A673 (cell line): ENCODE data around the gene MSI2. TPM values are rescaled to one million over a fixed set of nuclear protein-coding genes. Genes with fewer than 3 reads are reported as not detected.

ENCODE experiments used
- BruUV-seq: library from RNA; stranded (reverse); fragments of 400-500 nt; replicated peaks from 2 replicates; lab custom pipeline; 2021; lab: Mats Ljungman, UMichigan
- CTCF ChIA-PET: fragments of 300-600 bp; sonication (Branson Sonifier 250); formaldehyde crosslinking; loops from one replicate; lab custom pipeline; 2022; ENCODE audit warnings: antibody characterized with exemption; lab: Charles Lee
- POLR2A ChIA-PET: fragments of 300-600 bp; sonication (Branson Sonifier 250); formaldehyde crosslinking; loops from one replicate; lab custom pipeline; 2022; ENCODE audit warnings: antibody characterized with exemption; ENCODE audit not compliant: low non-redundant PET; lab: Charles Lee
- DNase-seq: peaks from one replicate; pipeline ENCODE4 v3.0.0-alpha.2; 2015; ENCODE audit warnings: low spot score
- H3K27ac ChIP-seq: fragments of 200-600 bp; sonication (generic); 2 replicates; pipeline ENCODE4 v1.5.1; 2016; ENCODE audit warnings: mixed run types, low read depth, mild to moderate bottlenecking, mixed read lengths, antibody characterized with exemption, low read length; ENCODE audit not compliant: poor library complexity, severe bottlenecking
- H3K27me3 ChIP-seq: fragments of 200-600 bp; sonication (generic); replicated peaks from 2 replicates; pipeline ENCODE4 v1.6.1; 2017; ENCODE audit warnings: mixed run types, low read depth, mild to moderate bottlenecking, mixed read lengths, antibody characterized with exemption, low read length; ENCODE audit not compliant: insufficient read depth, poor library complexity
- H3K36me3 ChIP-seq: fragments of 200-600 bp; sonication (generic); 2 replicates; pipeline ENCODE4 v1.6.1; 2016; ENCODE audit warnings: mixed run types, mild to moderate bottlenecking, mixed read lengths, antibody characterized with exemption, low read length; ENCODE audit not compliant: insufficient read depth, poor library complexity, severe bottlenecking
- H3K4me1 ChIP-seq: fragments of 200-600 bp; sonication (generic); 2 replicates; pipeline ENCODE4 v1.6.1; 2017; ENCODE audit warnings: mixed run types, mild to moderate bottlenecking, mixed read lengths, antibody characterized with exemption, low read length; ENCODE audit not compliant: insufficient read depth, poor library complexity, severe bottlenecking
- H3K4me3 ChIP-seq: fragments of 200-600 bp; sonication (generic); 2 replicates; pipeline ENCODE4 v1.5.1; 2016; ENCODE audit warnings: low read depth, mixed run types, mild to moderate bottlenecking, mixed read lengths, low read length; ENCODE audit not compliant: poor library complexity, severe bottlenecking
- H3K9me3 ChIP-seq: fragments of 200-600 bp; sonication (generic); 2 replicates; pipeline ENCODE4 v1.6.1; 2016; ENCODE audit warnings: mixed run types, low read depth, mild to moderate bottlenecking, mixed read lengths, antibody characterized with exemption, low read length; ENCODE audit not compliant: poor library complexity, severe bottlenecking
- EZH2 ChIP-seq: fragments of 200-600 bp; sonication (generic); IDR thresholded peaks from 2 replicates; pipeline ENCODE4 v1.6.1; 2017; ENCODE audit warnings: borderline replicate concordance, low read depth, mild to moderate bottlenecking, mixed read lengths, antibody characterized with exemption, low read length; ENCODE audit not compliant: poor library complexity, severe bottlenecking
- intact Hi-C: fragments of 100-400 bp; cut with micrococcal nuclease; formaldehyde crosslinking; loops from one replicate; pipeline ENCODE4 v1.10.0; 2022; ENCODE audit not compliant: unreplicated experiment
- total RNA-seq: library from RNA; stranded (reverse); gene quantifications from 2 replicates; pipeline ENCODE4 v1.2.3, GENCODE V29; 2021
- TF ChIP-seq, protein P1 (sequence below): fragments of 300-800, 200-600 bp; sonication (generic); conservative IDR thresholded peaks from 2 replicates; pipeline ENCODE4 v1.5.1; 2017; ENCODE audit warnings: low read depth, mild to moderate bottlenecking, antibody characterized with exemption, low read length, moderate library complexity, mixed read lengths

The MSI2 gene
- total RNA-seq, 1 experiment from 2014 or later: 108 TPM

DNA sequence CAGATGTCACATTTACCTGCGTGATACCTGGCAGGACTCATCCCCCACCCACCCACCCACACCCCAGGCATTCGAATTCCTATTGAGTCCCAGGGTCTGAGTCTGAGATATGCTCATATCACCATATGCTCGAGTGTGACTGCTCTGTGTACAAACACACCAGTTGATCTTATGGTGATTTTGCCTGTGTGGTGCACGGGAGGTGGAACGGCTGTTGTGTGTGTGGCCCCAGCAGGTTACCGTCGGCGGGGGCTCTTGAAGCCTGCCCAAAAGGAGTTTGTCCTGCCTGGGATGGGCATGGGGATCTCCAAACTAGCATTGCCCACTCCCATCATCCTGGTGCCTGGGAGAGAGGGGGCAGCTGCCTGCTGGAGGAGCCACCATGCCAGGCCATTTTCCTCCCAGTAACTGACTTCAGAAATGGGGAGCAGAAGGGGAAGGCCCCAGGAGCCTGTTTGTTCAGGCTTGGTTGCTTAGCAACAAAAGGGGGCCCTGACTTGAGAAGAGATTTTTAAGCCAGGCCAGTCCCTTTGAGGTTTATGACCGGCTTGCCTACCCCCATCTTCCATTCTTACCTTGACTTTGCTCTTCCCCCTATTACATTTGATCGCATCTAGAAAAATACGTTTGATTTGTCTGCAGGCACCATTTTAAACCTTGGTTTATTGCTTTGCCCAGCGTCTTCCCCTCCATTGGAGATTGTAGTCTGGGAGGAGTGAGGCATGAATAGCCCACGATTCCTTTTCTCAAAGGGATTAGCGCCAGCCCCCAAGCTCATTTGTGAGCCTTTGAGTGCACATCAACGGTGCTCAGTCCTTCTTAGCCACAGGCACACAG, 271.1 kb downstream of the MSI2 start:
- TF ChIP-seq, protein P1, sequence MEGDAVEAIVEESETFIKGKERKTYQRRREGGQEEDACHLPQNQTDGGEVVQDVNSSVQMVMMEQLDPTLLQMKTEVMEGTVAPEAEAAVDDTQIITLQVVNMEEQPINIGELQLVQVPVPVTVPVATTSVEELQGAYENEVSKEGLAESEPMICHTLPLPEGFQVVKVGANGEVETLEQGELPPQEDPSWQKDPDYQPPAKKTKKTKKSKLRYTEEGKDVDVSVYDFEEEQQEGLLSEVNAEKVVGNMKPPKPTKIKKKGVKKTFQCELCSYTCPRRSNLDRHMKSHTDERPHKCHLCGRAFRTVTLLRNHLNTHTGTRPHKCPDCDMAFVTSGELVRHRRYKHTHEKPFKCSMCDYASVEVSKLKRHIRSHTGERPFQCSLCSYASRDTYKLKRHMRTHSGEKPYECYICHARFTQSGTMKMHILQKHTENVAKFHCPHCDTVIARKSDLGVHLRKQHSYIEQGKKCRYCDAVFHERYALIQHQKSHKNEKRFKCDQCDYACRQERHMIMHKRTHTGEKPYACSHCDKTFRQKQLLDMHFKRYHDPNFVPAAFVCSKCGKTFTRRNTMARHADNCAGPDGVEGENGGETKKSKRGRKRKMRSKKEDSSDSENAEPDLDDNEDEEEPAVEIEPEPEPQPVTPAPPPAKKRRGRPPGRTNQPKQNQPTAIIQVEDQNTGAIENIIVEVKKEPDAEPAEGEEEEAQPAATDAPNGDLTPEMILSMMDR: no peak
- TF ChIP-seq EZH2: no peak
- no peak overlapping the region for H3K27ac ChIP-seq
- H3K27me3 ChIP-seq: no peaks in the 10 kb centered on the region
- no peak for DNase-seq
- H3K4me1 ChIP-seq: peaks cover 75% of the 10 kb centered on the region
- H3K36me3 ChIP-seq: no peaks in the 10 kb centered on the region
- ChIA-PET CTCF (no interaction called here), POLR2A (no interaction called here)
- H3K4me3 ChIP-seq: no peak overlapping the region
- intact Hi-C loops: no loop called here
- no TSS peak for BruUV-seq
- H3K9me3 ChIP-seq: no peaks in the 10 kb centered on the region

DNA sequence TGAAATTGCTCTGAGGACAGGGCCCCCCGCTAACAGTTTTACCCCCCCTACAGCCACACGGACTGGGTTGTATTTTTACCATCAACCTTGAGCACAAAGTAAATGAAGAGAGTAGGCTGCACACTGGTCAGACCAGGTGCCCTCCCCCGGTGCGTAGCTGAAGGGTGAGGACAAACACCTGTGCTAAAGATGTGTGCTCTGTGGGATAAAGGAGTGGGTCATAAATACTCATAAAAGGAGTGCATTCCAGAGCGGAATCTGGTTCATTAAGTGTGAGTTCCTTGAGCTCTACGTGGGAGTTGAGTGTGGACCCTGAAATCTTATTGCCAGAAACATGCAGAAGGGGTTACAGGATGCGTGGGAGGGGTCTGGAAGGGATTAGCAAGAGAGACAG, 271.7 kb downstream of the MSI2 start:
- ChIA-PET CTCF (no interaction called here), POLR2A (no interaction called here)
- no peak for DNase-seq
- no TSS peak for BruUV-seq
- H3K4me1 ChIP-seq: peaks cover 70% of the 10 kb centered on the region
- H3K27me3 ChIP-seq: no peaks in the 10 kb centered on the region
- no peaks in the 10 kb centered on the region for H3K9me3 ChIP-seq
- H3K36me3 ChIP-seq: no peaks in the 10 kb centered on the region
- no peak overlapping the region for H3K27ac ChIP-seq
- intact Hi-C loops: no loop called here
- TF ChIP-seq, protein P1: no peak
- no peak for TF ChIP-seq EZH2
- H3K4me3 ChIP-seq: no peak overlapping the region

GRCh38 chr17:57530026-57530425, 273.7 kb downstream of the MSI2 start:
- TF ChIP-seq, protein P1: no peak
- no peak for TF ChIP-seq EZH2
- intact Hi-C loops: no loop called here
- H3K36me3 ChIP-seq: no peaks in the 10 kb centered on the region
- H3K9me3 ChIP-seq: no peaks in the 10 kb centered on the region
- H3K4me1 ChIP-seq: peaks cover 56% of the 10 kb centered on the region
- no peak for DNase-seq
- H3K27ac ChIP-seq: no peak overlapping the region
- CTCF ChIA-PET: no interaction called here
- H3K27me3 ChIP-seq: no peaks in the 10 kb centered on the region
- no TSS peak for BruUV-seq
- H3K4me3 ChIP-seq: no peak overlapping the region
- POLR2A ChIA-PET: no interaction called here
